M059J (cell line): ENCODE measurements around the gene GEN1. TPM values are rescaled to one million over a fixed set of nuclear protein-coding genes. Genes with fewer than 3 reads are reported as not detected.

Source experiments
- DNase-seq: peaks from one replicate; pipeline ENCODE4 v3.0.0-alpha.2; 2012; ENCODE audit warnings: low read depth
- total RNA-seq: library from RNA; depleted of rRNA; stranded (reverse); fragments of >200 nt; shearing (Covaris generic); gene quantifications from 2 replicates; pipeline ENCODE4 v1.2.3, GENCODE V29; 2014; rRNA removed

The GEN1 gene
- total RNA-seq, 1 experiment from 2014 or later, result 11.3 TPM

- DNase-seq, result no peak
Observed at GRCh38 chr2:17827785-17828184, 73.8 kb downstream of the GEN1 start.

DNA sequence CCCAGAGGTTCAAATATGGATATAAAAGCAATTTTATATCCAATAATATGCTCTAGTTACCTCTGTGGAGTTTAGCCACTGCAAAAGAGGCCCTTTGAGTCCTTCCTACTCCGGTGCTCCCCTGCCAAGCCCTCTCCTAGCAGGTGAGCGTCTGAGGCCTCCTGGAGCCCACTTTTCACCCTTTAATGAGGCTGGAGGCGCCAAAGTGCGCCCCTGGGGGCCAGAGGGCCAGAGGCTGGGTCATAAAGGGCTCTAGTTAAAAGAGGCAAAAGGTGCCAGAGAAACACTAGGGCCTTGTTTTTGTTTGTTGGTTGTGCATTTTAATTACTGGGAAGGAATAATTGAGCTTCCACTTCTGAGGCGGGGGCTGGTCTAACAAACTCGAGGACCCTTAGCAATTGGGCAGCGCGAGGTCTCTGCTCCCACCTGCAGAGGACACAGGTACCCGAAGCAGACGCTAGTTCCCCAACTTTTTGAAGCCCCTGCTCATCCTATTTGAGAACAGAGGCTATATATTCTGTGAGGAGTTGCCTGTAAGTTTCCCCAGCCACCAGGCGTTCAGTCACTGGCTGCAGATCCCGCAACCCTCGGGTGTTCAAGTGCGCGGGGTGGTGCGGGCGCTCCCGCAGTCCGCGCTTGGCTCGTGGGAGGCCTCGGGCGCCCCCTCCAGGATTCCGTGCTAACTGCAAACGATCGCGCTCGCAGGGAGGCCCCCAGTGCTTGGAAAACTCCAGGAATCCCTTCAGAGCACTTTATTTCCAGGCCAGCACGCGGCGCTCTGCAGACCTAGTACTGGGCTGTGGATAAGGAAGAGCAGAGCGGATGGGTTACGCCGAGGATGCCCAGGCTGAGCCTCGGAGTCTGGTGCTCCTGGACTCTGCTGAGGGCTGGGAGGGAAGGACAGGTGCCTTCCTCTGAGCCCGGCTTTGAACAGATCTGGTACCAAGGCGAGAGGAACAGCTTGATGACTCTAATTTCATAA lies 76.4 kb downstream of the GEN1 start:
- peak; percentile 51 for DNase-seq

DNA sequence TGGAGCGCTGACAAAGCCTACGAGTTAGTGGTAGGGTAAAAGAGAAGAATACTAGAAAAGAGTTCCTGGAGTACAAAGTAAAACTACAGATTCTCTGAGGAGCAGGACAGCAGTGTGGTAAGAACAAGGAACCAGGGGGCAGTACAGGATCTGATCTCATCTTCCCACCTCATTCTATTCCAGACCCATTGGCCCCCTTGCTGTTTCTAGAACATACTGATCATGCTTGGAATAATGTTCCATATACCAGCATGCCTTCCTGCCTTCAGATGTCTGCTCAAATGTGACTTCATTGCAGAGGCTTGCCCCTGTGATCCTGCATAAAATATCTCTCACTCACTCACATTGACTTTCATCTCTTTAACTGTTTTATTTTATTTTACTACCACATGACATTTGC lies 81.6 kb downstream of the GEN1 start:
- no peak for DNase-seq

Other genes with a start within 250 kb of the GEN1 start
- gene RAD51AP2, start 235.7 kb upstream of the GEN1 start, total RNA-seq, result not detected in 2 replicates
- gene VSNL1, start 213.4 kb upstream of the GEN1 start, total RNA-seq, result 0.94 and 2.2 TPM in 2 replicates
- gene SMC6, start 328 bp upstream of the GEN1 start, total RNA-seq, result 12.5 and 12.9 TPM in 2 replicates
- not detected in 2 replicates for gene MSGN1, start 62.3 kb downstream of the GEN1 start, total RNA-seq
- 65.7 and 72.5 TPM in 2 replicates for gene KCNS3, start 124.5 kb downstream of the GEN1 start, total RNA-seq